ENCODE measurements around the gene ANTXR2.

Gene ANTXR2

GRCh38 chr4:80006935-80007744, 65.9 kb downstream of the ANTXR2 start:
- TF ChIP-seq SIN3A (IDR thresholded peaks at IDR 0.05; ENCODE audit: borderline replicate concordance, insufficient read depth, low read length) (peak; percentile 48; the same call in 1 of the 2 replicates), FOXP2 (optimal IDR thresholded peaks at IDR 0.05; ENCODE audit: borderline replicate concordance, extremely low read depth, extremely low read length, insufficient read depth) (no peak), REST (IDR thresholded peaks at IDR 0.05; ENCODE audit: insufficient read depth in 1 of 2, low read depth in 2 of 2, low read length in 2 of 2) (0 out of 4 replicates have a peak, but pooled peaks of 1 of the 2 experiments have one; percentile 21)

- TF ChIP-seq POLR2AphosphoS5 (IDR thresholded peaks at IDR 0.05; ENCODE audit: low read depth, low read length) (no peak), FOXP2 (optimal IDR thresholded peaks at IDR 0.05; ENCODE audit: borderline replicate concordance, extremely low read depth, extremely low read length, insufficient read depth) (no peak), REST (IDR thresholded peaks at IDR 0.05; ENCODE audit: insufficient read depth in 1 of 2, low read depth in 2 of 2, low read length in 2 of 2) (no peak), SIN3A (IDR thresholded peaks at IDR 0.05; ENCODE audit: borderline replicate concordance, insufficient read depth, low read length) (no peak), TAF1 (IDR thresholded peaks at IDR 0.05; ENCODE audit: borderline replicate concordance, insufficient read depth, low read length) (no peak)
Observed at GRCh38 chr4:80005863-80006262, 67.2 kb downstream of the ANTXR2 start.

- TF ChIP-seq SIN3A (IDR thresholded peaks at IDR 0.05; ENCODE audit: borderline replicate concordance, insufficient read depth, low read length) = no peak
- TF ChIP-seq FOXP2 (optimal IDR thresholded peaks at IDR 0.05; ENCODE audit: borderline replicate concordance, extremely low read depth, extremely low read length, insufficient read depth) = no peak
- TF ChIP-seq REST (IDR thresholded peaks at IDR 0.05; ENCODE audit: insufficient read depth in 1 of 2, low read depth in 2 of 2, low read length in 2 of 2) = no peak
- no peak for TF ChIP-seq POLR2AphosphoS5 (IDR thresholded peaks at IDR 0.05; ENCODE audit: low read depth, low read length)
- no peak for TF ChIP-seq TAF1 (IDR thresholded peaks at IDR 0.05; ENCODE audit: borderline replicate concordance, insufficient read depth, low read length)
Observed at GRCh38 chr4:80004319-80004718, 68.7 kb downstream of the ANTXR2 start.

- TF ChIP-seq TAF1 (IDR thresholded peaks at IDR 0.05; ENCODE audit: borderline replicate concordance, insufficient read depth, low read length) (no peak), FOXP2 (optimal IDR thresholded peaks at IDR 0.05; ENCODE audit: borderline replicate concordance, extremely low read depth, extremely low read length, insufficient read depth) (no peak), POLR2AphosphoS5 (IDR thresholded peaks at IDR 0.05; ENCODE audit: low read depth, low read length) (no peak), REST (IDR thresholded peaks at IDR 0.05; ENCODE audit: insufficient read depth in 1 of 2, low read depth in 2 of 2, low read length in 2 of 2) (no peak), SIN3A (IDR thresholded peaks at IDR 0.05; ENCODE audit: borderline replicate concordance, insufficient read depth, low read length) (no peak)
Observed at GRCh38 chr4:79998201-79998600, 74.8 kb downstream of the ANTXR2 start.

Data from PFSK-1 (cell line).